Stimulated activated CD4-positive, alpha-beta T cell treated with anti-CD3 and anti-CD28 coated beads, Interleukin-2, amount 100 ng/mL, for 4 hours (primary cell): ENCODE measurements around the gene SMC5.
"Not testable (repeated sequence)": the region's sequence is repeated elsewhere in the genome, so short reads cannot be mapped to it uniquely, and the experiment has no call there.

Experiments
- DNase-seq: peaks from one replicate; pipeline ENCODE4 v3.0.0-alpha.2; 2020; ENCODE audit warnings: low read depth

SMC5 gene

DNA sequence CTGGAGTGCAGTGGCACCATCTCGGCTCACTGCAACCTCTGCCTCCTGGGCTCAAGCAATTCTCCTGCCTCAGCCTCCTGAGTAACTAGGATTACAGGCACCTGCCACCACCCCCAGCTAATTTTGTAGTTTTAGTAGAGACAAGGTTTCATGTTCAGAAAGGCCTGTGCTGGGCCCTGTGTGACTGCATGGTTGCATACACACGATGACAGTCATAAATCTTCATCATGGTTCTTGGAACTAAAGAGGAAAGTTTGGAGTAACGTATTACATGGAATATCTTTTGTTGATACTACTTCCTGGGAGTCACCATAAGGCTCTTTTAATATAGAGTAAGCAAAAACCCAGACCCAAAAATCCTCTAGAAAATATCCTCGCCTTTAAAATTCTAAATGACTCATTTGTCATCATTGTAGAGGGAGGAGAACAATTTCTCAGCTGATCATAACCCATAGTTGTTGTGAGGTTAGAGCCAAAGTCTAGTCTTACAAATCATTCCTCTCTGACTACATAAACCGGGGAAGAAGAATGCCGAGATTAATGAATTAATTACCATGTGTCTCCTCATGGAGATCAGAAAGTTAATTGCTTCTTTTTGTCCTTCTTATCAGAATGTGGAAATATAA is 108.6 kb downstream of the SMC5 start:
- DNase-seq, result no peak

DNA sequence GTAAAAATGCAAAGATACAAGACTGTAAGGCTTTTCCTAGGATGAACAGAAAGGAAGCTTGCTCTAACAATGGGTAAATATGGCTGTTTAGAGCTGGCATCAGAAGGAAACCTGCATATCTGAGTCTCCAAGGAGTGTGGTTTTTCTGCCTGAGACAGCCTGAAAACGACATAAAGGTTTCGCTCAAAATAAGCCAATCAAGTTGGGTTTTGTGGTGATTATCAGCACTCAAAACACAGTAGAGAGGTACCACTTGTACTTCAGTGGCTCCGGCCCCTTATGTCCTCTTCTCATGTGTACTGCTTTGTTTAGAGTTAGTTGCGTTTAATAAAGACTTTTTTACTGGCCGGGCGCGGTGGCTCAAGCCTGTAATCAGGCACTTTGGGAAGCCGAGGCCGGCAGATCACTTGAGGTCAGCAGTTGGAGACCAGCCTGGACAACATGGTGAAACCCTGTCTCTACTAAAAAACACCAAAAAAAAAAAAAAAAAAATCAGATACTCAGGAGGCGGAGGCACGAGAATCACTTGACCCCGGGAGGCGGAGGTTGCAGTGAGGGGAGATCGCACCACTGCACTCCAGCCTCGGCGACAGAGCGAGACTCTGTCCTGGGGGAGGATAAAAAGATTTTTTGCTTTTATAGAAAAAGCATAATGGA is 116.3 kb downstream of the SMC5 start:
- no peak for DNase-seq

DNA sequence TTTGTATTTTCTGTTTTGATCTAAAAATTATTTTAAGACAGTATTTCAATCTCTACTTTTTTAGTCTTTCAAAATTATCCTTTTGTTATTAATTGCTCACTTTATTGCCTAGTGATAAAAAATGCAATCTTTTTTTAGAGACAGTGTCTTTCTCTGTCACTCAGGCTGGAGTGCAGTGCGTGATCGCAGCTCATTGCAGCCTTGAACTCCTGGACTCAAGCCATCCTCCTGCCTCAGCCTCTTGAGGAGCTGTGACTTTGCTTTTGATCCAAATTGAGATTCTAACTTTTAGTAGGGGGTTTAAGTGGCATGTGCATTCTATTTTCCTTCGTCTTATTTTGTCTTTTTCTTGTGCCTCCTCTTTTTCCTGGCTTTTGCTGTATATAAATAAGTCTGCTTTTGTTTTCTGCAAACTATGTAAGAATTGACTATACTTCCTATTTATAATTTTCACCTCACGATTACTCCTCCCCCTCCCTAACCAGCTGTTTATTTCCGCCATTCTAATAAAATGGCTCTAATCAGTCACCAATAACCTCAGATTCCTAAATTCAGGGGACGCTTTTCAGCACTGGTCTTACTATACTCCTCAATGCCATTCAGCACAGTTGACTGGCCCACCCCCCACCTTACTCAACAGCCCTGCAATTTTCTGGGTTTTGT is 123.4 kb downstream of the SMC5 start:
- no peak for DNase-seq

DNA sequence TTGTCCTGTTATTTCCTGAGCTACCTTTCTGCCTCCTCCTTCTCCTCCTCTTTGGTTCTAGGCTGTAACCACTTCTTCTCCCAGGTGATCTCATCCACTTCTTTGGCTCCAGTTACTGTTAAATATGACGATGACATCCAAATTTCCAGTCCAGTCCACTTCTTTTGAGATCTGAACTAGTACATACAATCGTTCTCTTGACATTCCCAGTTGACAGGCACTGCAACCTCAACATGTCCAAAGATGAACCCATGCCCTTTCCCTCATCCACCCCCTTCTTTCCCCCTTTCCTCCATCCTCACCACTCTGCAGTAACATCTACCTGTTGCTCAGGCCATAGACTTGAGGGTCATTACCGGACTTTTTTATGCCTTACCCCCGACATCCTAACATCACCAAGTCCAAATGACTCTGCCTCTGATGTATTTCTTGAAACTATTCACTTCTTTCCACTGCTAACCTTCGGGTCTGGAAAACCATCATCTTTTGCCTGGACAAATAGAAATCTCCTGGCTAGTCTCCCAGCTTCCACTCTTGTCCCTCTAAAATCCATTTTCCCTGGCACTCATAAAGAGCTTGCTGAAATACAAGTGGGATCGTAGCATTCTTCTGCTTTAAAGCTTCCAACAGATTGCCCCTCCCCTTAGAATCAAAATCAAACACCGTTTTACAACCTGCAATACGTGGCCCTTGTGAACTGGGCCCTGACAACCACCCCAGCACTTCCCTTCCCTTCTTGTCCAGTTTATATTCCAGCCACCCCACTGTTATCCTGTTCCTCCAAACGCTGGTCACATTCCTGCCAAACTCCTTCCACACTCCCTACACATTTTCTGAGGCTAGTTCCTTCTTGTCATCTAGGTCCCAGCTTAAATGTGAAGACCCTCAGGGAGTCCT is 124.2 kb downstream of the SMC5 start:
- DNase-seq, result no peak

DNA sequence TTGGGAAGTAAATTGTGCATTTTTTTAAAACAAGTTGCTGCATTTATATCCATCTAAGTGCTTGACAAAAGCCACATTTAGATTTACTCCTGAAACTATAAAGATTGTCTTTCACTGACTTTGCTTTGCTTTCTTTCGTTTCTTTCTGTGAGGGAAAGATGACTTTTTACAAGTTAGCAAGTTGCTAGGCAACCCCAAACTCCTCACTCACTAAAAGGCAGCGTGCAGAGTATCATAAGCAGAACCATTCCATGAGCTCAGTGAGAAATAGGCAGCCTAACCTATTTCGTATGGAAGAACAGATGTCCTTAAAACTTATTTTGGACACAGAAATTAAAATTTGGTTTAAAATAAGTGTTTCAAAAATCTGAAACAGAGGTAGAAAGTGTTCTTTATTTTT is 126.6 kb downstream of the SMC5 start:
- no peak for DNase-seq

DNA sequence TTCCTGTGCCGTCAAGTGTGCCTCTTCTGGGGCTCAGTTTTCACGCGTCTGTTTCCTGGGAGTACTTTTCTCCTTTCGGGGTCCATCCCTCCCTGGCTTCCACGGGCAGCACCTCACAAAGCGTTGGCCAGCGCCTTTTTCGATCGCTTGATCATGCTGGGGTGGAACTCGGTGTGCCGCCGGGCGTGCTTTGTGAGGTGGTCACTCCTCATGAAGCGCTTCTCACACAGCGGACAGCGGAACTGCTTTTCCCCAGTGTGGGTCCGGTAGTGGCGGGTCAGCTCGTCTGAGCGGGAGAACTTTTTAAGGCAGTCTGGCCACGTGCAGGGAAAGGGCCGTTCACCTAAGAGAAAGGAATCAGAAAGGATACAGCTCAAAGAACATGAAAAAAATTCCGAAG is 128.9 kb downstream of the SMC5 start:
- no peak for DNase-seq

DNA sequence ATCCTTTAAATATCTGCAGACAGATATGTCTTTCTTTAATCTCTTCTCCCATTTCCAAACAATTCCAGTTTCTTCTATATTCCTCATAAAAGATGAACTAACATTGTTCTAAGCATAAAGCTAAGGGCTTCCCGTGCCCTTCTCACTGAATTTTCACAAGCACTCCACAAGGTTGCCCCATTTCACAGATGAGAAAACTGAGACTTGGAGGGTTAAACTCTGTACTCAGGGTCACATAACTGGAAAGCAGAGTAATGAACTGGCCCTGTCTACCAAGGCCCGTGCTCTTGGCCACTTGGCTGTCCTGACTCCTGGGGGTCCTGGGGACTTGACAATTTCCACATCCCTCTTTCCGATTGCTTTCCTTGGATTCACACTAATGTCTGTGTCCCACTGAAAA is 130.4 kb downstream of the SMC5 start:
- DNase-seq, result no peak

DNA sequence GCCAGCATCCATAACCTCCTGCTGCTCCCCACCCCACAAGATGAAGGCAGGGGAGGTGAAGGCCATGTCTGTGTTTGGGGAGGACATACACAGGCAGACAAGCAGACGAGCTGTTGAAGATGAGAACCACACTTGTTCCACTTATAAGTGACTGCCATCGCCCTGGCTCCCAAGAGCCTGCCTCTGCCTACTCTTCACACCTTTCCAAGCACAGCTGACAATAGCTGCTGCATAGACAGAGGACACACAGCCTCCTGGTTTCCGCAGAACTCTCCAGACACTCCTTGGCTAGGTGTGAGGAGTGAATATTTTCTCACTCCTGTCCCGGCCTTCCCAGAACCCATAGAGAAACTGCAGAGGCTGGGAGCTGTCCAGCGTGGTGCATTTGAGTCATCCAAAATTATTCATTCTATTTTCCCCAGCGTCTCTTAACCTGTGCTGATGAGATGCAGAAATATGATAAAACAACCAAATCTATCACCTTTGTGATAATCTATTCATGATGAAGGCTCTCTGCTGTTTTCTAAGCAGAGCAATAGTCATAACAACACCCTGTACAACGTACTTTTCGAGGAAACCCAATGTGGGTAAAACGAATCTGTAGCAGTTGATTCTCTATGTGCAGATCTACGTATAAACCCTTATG is 131.0 kb downstream of the SMC5 start:
- no peak for DNase-seq

DNA sequence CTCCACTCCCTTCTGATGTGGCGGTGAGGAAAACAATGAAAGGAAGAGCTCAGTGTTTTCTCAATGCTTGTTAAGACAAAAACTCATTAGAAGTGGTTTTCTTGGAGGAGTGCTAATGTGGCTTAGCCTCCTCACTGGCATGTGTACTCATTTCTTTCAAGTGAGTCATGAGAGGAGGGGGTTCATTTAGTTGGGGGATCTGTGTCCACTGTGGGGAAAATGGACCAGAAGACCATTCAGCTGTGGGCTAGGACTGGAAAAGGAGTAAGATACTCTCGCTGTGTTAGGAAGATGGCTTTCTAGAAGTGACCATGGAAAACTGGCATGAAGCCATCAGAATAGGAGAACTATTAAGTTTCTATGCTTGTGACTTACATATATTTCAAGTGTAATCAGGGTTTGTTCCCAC is 132.2 kb downstream of the SMC5 start:
- no peak for DNase-seq

DNA sequence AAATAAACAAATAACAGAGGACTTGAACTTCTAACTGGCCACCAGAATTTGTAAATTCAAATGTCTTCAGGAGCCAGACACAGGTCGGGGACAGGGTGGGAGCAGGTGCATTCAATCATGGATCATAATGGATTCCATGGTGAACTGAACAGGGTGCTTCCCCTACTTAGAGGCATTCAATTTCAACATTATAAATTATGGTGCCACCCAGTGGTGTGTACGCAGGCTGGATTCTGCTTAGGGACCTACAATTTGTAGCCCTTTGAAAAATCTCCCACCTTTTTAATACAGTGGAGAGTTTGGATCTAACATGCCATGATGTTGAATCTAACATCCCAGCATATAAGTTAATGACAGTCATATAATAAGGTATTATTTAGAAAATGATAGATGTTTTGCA is 133.4 kb downstream of the SMC5 start:
- DNase-seq, result no peak

DNA sequence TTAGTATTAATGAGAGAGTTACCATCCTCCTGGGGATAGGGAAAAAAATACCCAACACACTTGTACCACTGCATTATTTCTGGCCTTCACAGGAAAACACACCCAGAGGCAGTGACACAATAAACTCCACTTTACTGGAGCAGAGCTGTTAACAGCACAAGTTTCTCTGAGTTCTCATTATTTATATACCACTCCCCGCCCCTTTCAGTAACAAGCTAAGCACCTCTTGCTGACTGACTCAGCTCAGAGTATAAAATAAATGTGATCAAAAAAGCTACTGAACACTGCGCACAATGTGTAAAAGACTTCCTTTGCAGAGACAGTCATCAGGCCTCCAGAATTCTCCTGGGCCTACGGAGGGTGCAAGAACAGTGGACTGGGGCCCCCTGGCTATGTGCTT is 134.1 kb downstream of the SMC5 start:
- DNase-seq, result no peak

DNA sequence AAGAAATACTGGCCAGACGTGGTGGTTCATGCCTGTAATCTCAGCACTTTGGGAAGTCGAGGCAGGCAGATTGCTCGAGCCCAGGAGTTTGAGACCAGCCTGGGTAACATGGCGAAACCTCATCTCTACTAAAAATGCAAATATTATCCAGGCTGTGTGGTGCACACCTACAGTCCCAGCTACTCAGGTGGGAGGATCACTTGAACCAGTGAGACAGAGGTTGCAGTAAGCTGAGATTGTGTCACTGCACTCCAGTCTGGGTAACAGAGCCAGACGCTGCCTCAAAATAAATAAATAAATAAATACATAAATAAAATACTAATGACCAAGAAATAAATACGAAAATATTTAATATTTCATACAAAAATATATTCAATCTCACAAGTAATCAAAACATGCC is 136.9 kb downstream of the SMC5 start:
- no peak for DNase-seq

DNA sequence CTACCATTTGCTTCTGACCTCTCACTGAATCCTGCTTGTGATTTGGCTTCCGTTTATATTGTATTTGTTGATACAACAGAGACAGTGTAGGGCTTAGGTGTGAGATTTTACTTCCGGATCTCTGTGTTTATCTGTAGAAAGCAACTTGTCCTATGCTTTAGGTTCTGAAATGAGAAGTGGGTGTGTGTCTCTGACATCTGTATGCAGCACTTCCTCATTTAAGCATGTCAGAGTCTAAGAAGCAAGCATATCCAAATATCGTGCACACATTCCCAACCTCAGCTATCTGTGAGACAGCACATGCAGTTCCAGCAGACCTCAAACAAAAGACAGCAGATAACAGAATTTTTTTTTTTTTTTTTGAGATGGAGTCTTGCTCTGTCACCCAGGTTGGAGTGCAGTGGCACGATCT is 139.4 kb downstream of the SMC5 start:
- no peak for DNase-seq

DNA sequence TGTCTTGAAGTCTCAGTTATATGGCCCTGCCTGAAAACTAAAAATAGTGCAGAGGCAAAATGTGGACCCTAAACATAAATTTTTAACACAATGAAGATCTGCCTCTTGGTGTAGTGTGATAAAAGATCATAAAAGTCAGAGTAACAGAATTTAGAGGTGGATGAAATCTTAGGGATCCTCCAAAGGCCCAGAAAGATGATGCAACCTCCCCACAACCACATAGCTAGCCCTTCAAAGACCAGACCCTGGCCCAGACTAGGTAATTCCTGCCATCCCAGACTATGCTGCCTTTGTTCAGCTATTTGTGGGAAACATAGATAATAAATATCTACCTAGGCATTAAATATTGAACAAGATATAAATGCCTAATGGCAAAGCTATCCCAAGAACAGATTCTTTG is 140.4 kb downstream of the SMC5 start:
- DNase-seq, result no peak

DNA sequence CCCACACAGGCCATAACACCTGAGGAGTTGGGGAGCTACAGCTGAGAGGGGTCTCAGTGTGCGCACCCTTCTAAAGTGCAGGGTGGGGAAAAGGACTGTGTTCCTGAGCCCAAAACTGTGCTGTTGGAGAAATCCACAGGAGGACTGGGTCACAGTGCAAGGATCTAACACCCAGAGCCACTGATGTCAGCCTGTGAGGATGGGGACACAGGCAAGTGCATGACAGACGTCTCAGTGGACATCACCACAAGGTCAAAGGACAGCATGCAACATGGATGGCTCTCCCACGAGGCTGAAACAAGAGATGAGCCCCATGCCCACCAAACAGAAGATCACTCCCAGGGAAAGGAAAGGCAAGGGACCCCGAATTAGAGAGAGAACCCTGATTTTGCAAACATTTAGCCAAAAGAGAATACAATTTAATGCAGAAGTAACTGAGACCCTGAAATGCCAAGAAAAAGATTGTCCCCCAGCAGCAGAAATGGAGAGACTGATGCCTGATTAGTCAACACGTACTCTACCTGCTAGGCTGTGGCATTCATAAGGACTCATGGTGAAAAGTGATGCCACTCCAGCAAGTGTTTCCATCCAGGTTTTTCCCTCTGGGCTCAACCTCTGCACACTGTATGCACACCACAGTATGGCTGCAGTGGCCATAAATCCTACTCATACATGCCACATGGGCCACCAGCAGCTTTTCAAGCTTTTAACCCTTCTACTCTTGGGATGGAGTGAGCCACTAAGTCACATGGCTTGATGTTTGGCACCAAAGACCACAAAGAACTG is 141.5 kb downstream of the SMC5 start:
- no peak for DNase-seq

DNA sequence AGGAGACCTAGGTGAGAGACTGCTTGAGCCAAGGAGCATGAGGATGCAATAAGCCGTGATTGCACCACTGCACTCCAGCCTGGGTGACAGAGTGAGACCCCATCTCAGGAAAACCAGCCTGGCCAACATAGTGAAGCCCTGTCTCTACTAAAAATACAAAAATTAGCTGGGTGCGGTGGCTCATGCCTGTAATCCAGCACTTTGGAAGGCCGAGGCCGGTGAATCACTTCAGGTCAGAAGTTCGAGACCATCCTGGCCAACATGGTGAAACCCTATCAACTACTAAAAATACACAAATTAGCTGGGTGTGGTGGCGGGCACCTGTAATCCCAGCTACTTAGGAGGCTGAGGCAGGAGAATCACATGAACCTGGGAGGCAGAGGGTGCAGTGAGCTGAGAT is 142.5 kb downstream of the SMC5 start:
- DNase-seq, result not testable (repeated sequence)

DNA sequence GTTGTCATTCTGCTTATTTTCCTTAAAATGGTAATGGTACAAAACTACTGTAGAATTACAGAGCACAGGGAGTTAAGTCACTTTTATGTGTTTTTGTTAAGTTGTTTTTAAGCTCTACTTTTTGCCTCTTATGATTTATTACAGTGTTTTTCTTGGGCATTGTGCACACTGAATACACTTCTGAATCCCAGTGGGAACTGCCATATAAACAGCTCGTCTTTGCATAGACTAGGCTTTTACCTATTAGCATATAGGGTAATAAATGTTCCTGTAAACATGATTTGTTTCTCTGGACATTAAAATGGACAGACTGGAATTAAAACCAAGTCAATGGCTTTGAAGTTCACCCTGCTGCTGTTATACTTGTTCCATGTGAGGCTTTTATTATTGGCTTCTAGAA is 143.4 kb downstream of the SMC5 start:
- DNase-seq, result no peak

DNA sequence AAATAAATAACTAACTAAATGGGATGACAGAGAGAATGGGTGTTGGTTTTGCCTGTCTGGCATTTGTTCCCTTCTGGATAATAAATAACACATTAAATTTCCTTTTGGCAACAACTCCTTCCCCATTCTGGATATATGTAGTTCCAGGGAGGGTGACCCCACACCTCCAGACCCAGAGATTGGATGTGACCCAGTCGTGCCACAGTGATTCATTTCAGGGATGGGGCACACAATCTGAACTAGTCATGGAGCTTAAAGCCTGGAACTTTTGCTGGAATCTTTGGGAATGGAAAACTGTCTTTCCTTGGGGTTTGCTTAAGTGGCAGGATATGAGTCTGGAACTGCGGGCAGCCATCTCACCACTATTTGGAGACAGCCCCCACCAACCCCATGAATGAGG is 144.4 kb downstream of the SMC5 start:
- DNase-seq, result no peak

DNA sequence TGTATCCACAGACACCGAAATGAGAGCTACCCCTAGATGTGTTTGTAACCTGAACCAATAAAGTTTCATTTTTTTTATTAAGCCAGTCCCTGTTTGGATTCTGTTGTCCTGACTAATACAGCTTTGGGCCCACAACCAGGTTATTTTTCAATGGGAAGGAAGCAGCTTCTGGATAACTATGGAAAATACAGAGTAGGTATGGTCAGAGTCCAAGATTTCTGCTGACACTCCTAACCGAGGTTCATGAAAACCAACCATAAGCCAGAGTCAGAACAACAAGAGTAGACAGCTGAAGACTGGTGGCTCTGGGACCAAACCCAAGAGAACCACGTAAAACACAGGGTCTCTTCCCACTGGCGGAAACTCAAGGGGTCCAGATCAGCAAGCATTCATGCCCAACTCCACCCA is 144.8 kb downstream of the SMC5 start:
- DNase-seq, result no peak

DNA sequence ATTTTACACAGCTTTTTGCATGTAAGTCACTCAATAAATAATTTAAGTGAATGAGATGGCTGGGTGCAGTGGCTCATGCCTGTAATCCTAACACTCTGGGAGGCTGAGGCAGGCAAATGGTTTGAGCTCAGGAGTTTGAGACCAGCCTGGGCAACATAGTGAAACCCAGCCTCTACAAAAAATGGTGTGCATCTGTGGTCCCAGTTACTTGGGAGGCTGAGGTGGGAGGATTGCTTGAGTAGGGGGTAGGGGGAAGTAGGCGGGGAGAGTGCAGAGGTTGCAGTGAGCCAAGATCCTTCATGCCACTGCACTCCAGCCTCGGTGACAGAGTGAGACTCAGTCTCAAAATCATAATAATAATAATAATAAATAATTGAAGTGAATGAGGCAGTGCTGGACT is 145.5 kb downstream of the SMC5 start:
- DNase-seq, result no peak
